ENCODE data around the gene WIPF2. TPM values are rescaled to one million over a fixed set of nuclear protein-coding genes. Genes with fewer than 3 reads are reported as not detected.

Gene WIPF2
- total RNA-seq, 1 experiment from 2014 or later = 6.0 TPM

DNA sequence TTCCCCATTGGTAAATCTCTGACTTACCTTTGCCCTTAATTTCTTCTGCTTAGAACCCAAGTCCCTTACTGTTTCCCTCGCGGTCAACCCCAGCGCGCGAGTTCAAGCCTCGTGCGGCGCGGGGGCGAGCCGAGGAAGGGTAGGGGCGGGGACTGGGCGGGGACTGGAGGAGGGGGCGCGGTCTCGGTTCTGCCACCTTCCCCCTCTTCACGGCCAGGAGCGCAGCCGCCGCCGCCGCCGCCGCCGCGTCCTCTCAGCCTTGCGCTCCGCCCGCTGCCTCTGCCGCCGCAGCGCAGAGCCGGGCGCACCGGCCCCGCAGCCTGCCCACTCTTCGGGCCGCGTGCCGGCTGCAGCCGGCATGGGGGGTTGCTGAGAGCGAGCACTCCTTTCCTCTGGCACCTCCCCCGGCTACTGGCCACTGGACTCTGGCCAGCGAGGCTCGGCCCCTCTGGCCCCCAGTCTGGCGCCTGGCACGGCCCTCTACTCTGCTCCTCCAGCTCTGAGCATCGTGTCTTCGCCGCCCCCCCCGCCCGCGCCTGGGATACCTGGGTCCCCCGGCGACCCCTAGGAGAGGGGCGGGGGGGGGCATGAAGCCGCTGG lies 41.7 kb upstream of the WIPF2 start, which contains the start of gene RAPGEFL1:
RAPGEFL1 (plus strand) TSS at position 196 of the 600 bp plus-strand sequence; CDS start at position 588, 392 bp downstream.
- Histone ChIP-seq H3K27ac (ENCODE audit: low read length) (no peak within 1 kb of the TSS), H3K79me2 (ENCODE audit: low read length) (no peaks in the 10 kb centered on the region), H2AFZ (ENCODE audit: low read length) (no peak within 1 kb of the TSS), H3K27me3 (ENCODE audit: low read length) (no peaks in the 10 kb centered on the region), H3K9me3 (ENCODE audit: low read length) (no peaks in the 10 kb centered on the region), H3K4me3 (ENCODE audit: low read length) (no peak within 1 kb of the TSS), H3K9me2 (replicated peaks; ENCODE audit: low read length) (no peaks in the 10 kb centered on the region), H3F3A (ENCODE audit: low read length, unreplicated experiment) (no peaks in the 10 kb centered on the region), H3K4me2 (ENCODE audit: low read length) (no peak within 1 kb of the TSS), H3K4me1 (ENCODE audit: insufficient read depth, low read length) (no peaks in the 10 kb centered on the region), H4K20me1 (ENCODE audit: low read length) (no peaks in the 10 kb centered on the region), H3K9ac (ENCODE audit: low read length) (no peak within 1 kb of the TSS), H3K36me3 (ENCODE audit: low read depth, low read length) (peaks cover under 1% of the 10 kb centered on the region; the same call in 1 of the 2 replicates)
- no peak for ATAC-seq
- intact Hi-C loops (cut with micrococcal nuclease) = no loop called here
- DNase-seq = no peak
- no peak for TF ChIP-seq EZH2 (IDR thresholded peaks at IDR 0.05; ENCODE audit: low read length, unreplicated experiment)
- TF ChIP-seq EZH2phosphoT487 (IDR thresholded peaks at IDR 0.05; ENCODE audit: borderline replicate concordance, low read length) = no peak
- TF ChIP-seq, protein P1, sequence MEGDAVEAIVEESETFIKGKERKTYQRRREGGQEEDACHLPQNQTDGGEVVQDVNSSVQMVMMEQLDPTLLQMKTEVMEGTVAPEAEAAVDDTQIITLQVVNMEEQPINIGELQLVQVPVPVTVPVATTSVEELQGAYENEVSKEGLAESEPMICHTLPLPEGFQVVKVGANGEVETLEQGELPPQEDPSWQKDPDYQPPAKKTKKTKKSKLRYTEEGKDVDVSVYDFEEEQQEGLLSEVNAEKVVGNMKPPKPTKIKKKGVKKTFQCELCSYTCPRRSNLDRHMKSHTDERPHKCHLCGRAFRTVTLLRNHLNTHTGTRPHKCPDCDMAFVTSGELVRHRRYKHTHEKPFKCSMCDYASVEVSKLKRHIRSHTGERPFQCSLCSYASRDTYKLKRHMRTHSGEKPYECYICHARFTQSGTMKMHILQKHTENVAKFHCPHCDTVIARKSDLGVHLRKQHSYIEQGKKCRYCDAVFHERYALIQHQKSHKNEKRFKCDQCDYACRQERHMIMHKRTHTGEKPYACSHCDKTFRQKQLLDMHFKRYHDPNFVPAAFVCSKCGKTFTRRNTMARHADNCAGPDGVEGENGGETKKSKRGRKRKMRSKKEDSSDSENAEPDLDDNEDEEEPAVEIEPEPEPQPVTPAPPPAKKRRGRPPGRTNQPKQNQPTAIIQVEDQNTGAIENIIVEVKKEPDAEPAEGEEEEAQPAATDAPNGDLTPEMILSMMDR (conservative IDR thresholded peaks at IDR 0.05; ENCODE audit: low read depth, low read length) = no peak
- no TSS peak for BruUV-seq (replicated peaks)
- ChIA-PET POLR2A (ENCODE audit: unreplicated experiment) (no interaction called here), CTCF (no interaction called here)

DNA sequence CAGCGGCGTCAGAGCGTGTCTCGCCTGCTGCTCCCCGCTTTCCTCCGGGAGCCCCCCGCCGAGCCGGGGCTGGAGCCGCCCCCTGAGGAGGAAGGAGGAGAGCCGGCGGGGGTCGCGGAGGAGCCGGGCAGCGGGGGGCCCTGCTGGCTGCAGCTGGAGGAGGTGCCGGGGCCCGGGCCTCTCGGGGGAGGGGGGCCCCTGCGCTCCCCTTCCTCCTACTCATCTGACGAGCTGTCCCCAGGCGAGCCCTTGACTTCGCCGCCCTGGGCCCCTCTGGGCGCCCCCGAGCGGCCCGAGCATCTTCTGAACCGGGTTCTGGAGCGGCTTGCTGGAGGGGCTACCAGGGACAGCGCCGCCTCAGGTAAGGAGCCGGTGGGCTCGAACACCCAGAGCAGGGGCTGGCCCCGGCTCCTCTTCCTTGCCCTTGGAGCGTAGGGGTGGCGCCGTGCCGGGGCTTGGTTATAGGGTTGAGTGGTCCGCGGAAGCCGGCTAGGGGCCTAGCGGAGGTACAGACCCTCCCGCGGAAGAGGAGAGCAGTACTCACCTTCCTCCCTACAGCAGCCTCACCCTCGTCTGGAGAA lies 41.0 kb upstream of the WIPF2 start:
- ChIA-PET CTCF (no interaction called here), POLR2A (ENCODE audit: unreplicated experiment) (no interaction called here)
- H3K27me3 ChIP-seq (ENCODE audit: low read length) = no peaks in the 10 kb centered on the region
- intact Hi-C loops (cut with micrococcal nuclease) = no loop called here
- no peaks in the 10 kb centered on the region for H3K36me3 ChIP-seq (ENCODE audit: low read depth, low read length)
- H3K9ac ChIP-seq (ENCODE audit: low read length) = no peak overlapping the region
- no peak for DNase-seq
- H3K4me1 ChIP-seq (ENCODE audit: insufficient read depth, low read length) = no peaks in the 10 kb centered on the region
- TF ChIP-seq EZH2 (IDR thresholded peaks at IDR 0.05; ENCODE audit: low read length, unreplicated experiment) = no peak
- TF ChIP-seq EZH2phosphoT487 (IDR thresholded peaks at IDR 0.05; ENCODE audit: borderline replicate concordance, low read length) = no peak
- TF ChIP-seq, protein P1 (conservative IDR thresholded peaks at IDR 0.05; ENCODE audit: low read depth, low read length) = no peak
- H3K9me3 ChIP-seq (ENCODE audit: low read length) = no peaks in the 10 kb centered on the region
- no peaks in the 10 kb centered on the region for H3F3A ChIP-seq (ENCODE audit: low read length, unreplicated experiment)
- ATAC-seq = no peak
- H3K79me2 ChIP-seq (ENCODE audit: low read length) = no peaks in the 10 kb centered on the region
- H3K4me3 ChIP-seq (ENCODE audit: low read length) = no peak overlapping the region
- no peak overlapping the region for H3K4me2 ChIP-seq (ENCODE audit: low read length)
- no peaks in the 10 kb centered on the region for H3K9me2 ChIP-seq (replicated peaks; ENCODE audit: low read length)
- no peak overlapping the region for H2AFZ ChIP-seq (ENCODE audit: low read length)
- H4K20me1 ChIP-seq (ENCODE audit: low read length) = no peaks in the 10 kb centered on the region
- no peak overlapping the region for H3K27ac ChIP-seq (ENCODE audit: low read length)
- no TSS peak for BruUV-seq (replicated peaks)

DNA sequence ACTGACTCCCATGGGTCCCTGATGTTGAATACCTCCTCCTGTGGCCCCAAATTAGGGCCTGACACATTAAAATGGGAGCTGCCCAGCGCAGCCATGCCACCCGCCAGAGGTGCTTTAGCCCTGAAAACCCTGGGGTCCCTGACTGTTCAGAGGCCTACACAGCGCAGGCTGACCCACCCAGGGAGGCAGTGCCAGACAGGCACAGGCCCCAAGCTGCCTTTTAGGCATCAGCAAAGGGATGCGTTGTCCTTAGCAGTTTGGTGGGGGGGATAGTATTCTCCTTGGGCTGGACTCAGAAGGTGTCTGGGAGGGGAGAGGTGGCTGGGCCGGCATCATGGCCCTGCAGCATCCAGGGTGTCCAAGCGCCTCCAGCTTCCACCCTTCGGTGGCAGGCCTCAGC lies 40.4 kb upstream of the WIPF2 start:
- no TSS peak for BruUV-seq (replicated peaks)
- intact Hi-C loops (cut with micrococcal nuclease) = no loop called here
- Histone ChIP-seq H3K27ac (ENCODE audit: low read length) (no peak overlapping the region), H3K4me1 (ENCODE audit: insufficient read depth, low read length) (no peaks in the 10 kb centered on the region), H3K36me3 (ENCODE audit: low read depth, low read length) (no peaks in the 10 kb centered on the region), H3K4me3 (ENCODE audit: low read length) (no peak overlapping the region), H3K4me2 (ENCODE audit: low read length) (no peak overlapping the region), H3K9me3 (ENCODE audit: low read length) (no peaks in the 10 kb centered on the region), H4K20me1 (ENCODE audit: low read length) (no peaks in the 10 kb centered on the region), H3F3A (ENCODE audit: low read length, unreplicated experiment) (no peaks in the 10 kb centered on the region), H3K79me2 (ENCODE audit: low read length) (no peaks in the 10 kb centered on the region), H3K27me3 (ENCODE audit: low read length) (no peaks in the 10 kb centered on the region), H3K9ac (ENCODE audit: low read length) (no peak overlapping the region), H3K9me2 (replicated peaks; ENCODE audit: low read length) (no peaks in the 10 kb centered on the region), H2AFZ (ENCODE audit: low read length) (no peak overlapping the region)
- no peak for TF ChIP-seq EZH2 (IDR thresholded peaks at IDR 0.05; ENCODE audit: low read length, unreplicated experiment)
- TF ChIP-seq, protein P1 (conservative IDR thresholded peaks at IDR 0.05; ENCODE audit: low read depth, low read length) = no peak
- TF ChIP-seq EZH2phosphoT487 (IDR thresholded peaks at IDR 0.05; ENCODE audit: borderline replicate concordance, low read length) = no peak
- ATAC-seq = no peak
- ChIA-PET CTCF (no interaction called here), POLR2A (ENCODE audit: unreplicated experiment) (no interaction called here)
- DNase-seq = no peak
